Keratinocyte (primary cell): ENCODE results near the gene PLA2G6. TPM values are rescaled to one million over a fixed set of nuclear protein-coding genes. Genes with fewer than 3 reads are reported as not detected.
"Not testable (repeated sequence)": the region's sequence is repeated elsewhere in the genome, so short reads cannot be mapped to it uniquely, and the experiment has no call there.

ENCODE experiments used
- DNase-seq: peaks from one replicate; pipeline ENCODE4 v3.0.0-alpha.2; 2011; ENCODE audit warnings: low read depth, missing footprints, low spot score
- FAIRE-seq: peaks from 2 replicates; lab custom pipeline; 2011; peaks lifted over from hg19 to GRCh38; lab: Jason Lieb, UNC
- H2AFZ ChIP-seq: 2 replicates; pipeline ENCODE4 v1.6.0; 2012; ENCODE audit warnings: low read length, control low read depth, inconsistent platforms; ENCODE audit not compliant: control insufficient read depth
- H3K27ac ChIP-seq: 2 replicates; pipeline ENCODE4 v1.5.1; 2011; ENCODE audit warnings: low read length; ENCODE audit not compliant: control insufficient read depth, insufficient read depth
- H3K27me3 ChIP-seq: 3 replicates; pipeline ENCODE4 v1.6.0; 2011; ENCODE audit warnings: low read length; ENCODE audit not compliant: control insufficient read depth, insufficient read depth; ENCODE audit errors: extremely low read depth
- H3K36me3 ChIP-seq, 2 experiments: 2 replicates in 1 of 2; 3 replicates in 1 of 2; pipeline ENCODE4 v1.5.1; 2011; ENCODE audit warnings: low read length in 2 of 2, mild to moderate bottlenecking in 1 of 2; ENCODE audit not compliant: control insufficient read depth in 2 of 2, insufficient read depth in 2 of 2; ENCODE audit errors: extremely low read depth in 1 of 2
- H3K4me1 ChIP-seq: 3 replicates; pipeline ENCODE4 v1.5.1; 2011; ENCODE audit warnings: low read length; ENCODE audit not compliant: control insufficient read depth, insufficient read depth; ENCODE audit errors: extremely low read depth
- H3K4me2 ChIP-seq: 3 replicates; pipeline ENCODE4 v1.6.0; 2011; ENCODE audit warnings: low read depth, low read length; ENCODE audit not compliant: control insufficient read depth, insufficient read depth; ENCODE audit errors: extremely low read depth
- H3K4me3 ChIP-seq, 3 experiments: fragments of 200-600 bp in 1 of 3; sonication (generic) in 1 of 3; 2 replicates in 2 of 3; 3 replicates in 1 of 3; pipeline ENCODE4 v1.5.1; 2011 to 2016; ENCODE audit warnings: low read length in 3 of 3, mild to moderate bottlenecking in 3 of 3, control low read depth in 2 of 3, inconsistent platforms in 1 of 3, low read depth in 1 of 3, mixed read lengths in 1 of 3, mixed run types in 1 of 3, moderate library complexity in 1 of 3; ENCODE audit not compliant: control insufficient read depth in 2 of 3, insufficient read depth in 2 of 3; ENCODE audit errors: extremely low read depth in 1 of 3
- H3K79me2 ChIP-seq: 2 replicates; pipeline ENCODE4 v1.6.0; 2012; ENCODE audit warnings: low read length; ENCODE audit not compliant: control insufficient read depth, insufficient read depth
- H3K9ac ChIP-seq: 3 replicates; pipeline ENCODE4 v1.6.0; 2011; ENCODE audit warnings: low read length; ENCODE audit not compliant: control insufficient read depth, insufficient read depth; ENCODE audit errors: extremely low read depth
- H3K9me1 ChIP-seq: 3 replicates; pipeline ENCODE4 v1.6.0; 2011; ENCODE audit warnings: low read length; ENCODE audit not compliant: control insufficient read depth, insufficient read depth; ENCODE audit errors: extremely low read depth
- H3K9me3 ChIP-seq: 2 replicates; pipeline ENCODE4 v1.5.1; 2012; ENCODE audit warnings: low read depth, low read length; ENCODE audit not compliant: control insufficient read depth
- H4K20me1 ChIP-seq: 3 replicates; pipeline ENCODE4 v1.6.0; 2011; ENCODE audit warnings: low read length; ENCODE audit not compliant: control insufficient read depth, insufficient read depth; ENCODE audit errors: extremely low read depth
- CTCF ChIP-seq, 3 experiments: IDR thresholded peaks in 1 of 3; conservative IDR thresholded peaks in 1 of 3; optimal IDR thresholded peaks in 1 of 3; 2 replicates in 2 of 3; 3 replicates in 1 of 3; pipeline versions ENCODE3 to v1.5.1; 2011; ENCODE audit warnings: low read length in 3 of 3, mild to moderate bottlenecking in 3 of 3, moderate library complexity in 2 of 3, control low read depth in 1 of 3, inconsistent platforms in 1 of 3; ENCODE audit not compliant: insufficient read depth in 2 of 3; ENCODE audit errors: extremely low read depth in 1 of 3
- EZH2 ChIP-seq: IDR thresholded peaks from one replicate; pipeline ENCODE4 v1.6.1; 2012; ENCODE audit warnings: inconsistent platforms, mild to moderate bottlenecking, low read length, moderate library complexity
- dilution Hi-C: fragments of 300-500 bp; cut with MboI; formaldehyde crosslinking; loops from one replicate; pipeline ENCODE4 v1.7.0; 2020; ENCODE audit warnings: low sequenced_read_pairs; ENCODE audit not compliant: extremely low pct_ligation_motif_present
- polyA plus RNA-seq, 5 experiments: library from polyadenylated mRNA; depleted of rRNA in 3 of 5; stranded (reverse) in 3 of 5; stranded (forward) in 1 of 5; unstranded in 1 of 5; fragments of >200 nt; gene quantifications; 1 replicate in 1 of 5; 2 replicates in 3 of 5; 3 replicates in 1 of 5; pipeline versions ENCODE4 v1.2.1 to v1.2.3, GENCODE V29; 2011 to 2012; ENCODE audit warnings: missing spikeins in 2 of 5, low read depth in 1 of 5, low replicate concordance in 1 of 5

The PLA2G6 gene
- polyA plus RNA-seq, 1 donor (not counting 4 experiments of a cell fraction or from before 2014, with no cell fraction given), result 5.2 TPM

- FAIRE-seq, result no peak
- no peak overlapping the region for H3K27ac ChIP-seq
- no peaks in the 10 kb centered on the region for H3K79me2 ChIP-seq
- no peak for DNase-seq
- no peak overlapping the region for H2AFZ ChIP-seq
- H3K9me1 ChIP-seq, result no peaks in the 10 kb centered on the region
- H3K9ac ChIP-seq, result no peak overlapping the region
- dilution Hi-C loops, result no loop called here
- no peaks in the 10 kb centered on the region for H3K4me1 ChIP-seq
- H4K20me1 ChIP-seq, result no peaks in the 10 kb centered on the region
- H3K36me3 ChIP-seq, result peaks cover 0 to 4% of the 10 kb centered on the region in 2 experiments
- H3K4me3 ChIP-seq, result no peak overlapping the region
- no peaks in the 10 kb centered on the region for H3K9me3 ChIP-seq
- H3K4me2 ChIP-seq, result no peak overlapping the region
- H3K27me3 ChIP-seq, result peaks cover 29% of the 10 kb centered on the region
- TF ChIP-seq CTCF (optimal IDR thresholded peaks at IDR 0.05 in 1 of 3, IDR thresholded peaks at IDR 0.05 in 1 of 3, conservative IDR thresholded peaks at IDR 0.05 in 1 of 3; ENCODE audit: extremely low read depth in 1 of 3, insufficient read depth in 2 of 3, low read length in 3 of 3), result no peak
- no peak for TF ChIP-seq EZH2
Observed at GRCh38 chr22:38079804-38080203, 101.8 kb downstream of the PLA2G6 start.

- H3K9ac ChIP-seq, H3K9me1 ChIP-seq, dilution Hi-C loops, H3K36me3 ChIP-seq, DNase-seq, H3K27ac ChIP-seq, H3K79me2 ChIP-seq, FAIRE-seq, H2AFZ ChIP-seq, H3K4me2 ChIP-seq, H3K4me1 ChIP-seq, H3K4me3 ChIP-seq, H3K9me3 ChIP-seq, H4K20me1 ChIP-seq: not testable (repeated sequence)
- H3K27me3 ChIP-seq, result peaks cover 29% of the 10 kb centered on the region
Observed at GRCh38 chr22:38079208-38079607, 102.4 kb downstream of the PLA2G6 start.
